Upper lobe of right lung (tissue), 1 donor: ENCODE results near the gene TMEM60. TPM values are rescaled to one million over a fixed set of nuclear protein-coding genes. Genes with fewer than 3 reads are reported as not detected.

Experiments
- ATAC-seq: fragments of 200-7000 bp; cut with Tn5 transposase; one replicate; pipeline ENCODE4 v1.9.1; 2020; ENCODE audit warnings: mild to moderate bottlenecking, moderate library complexity
- DNase-seq: peaks from one replicate; pipeline ENCODE4 v3.0.0-alpha.2; 2020
- H3K27ac ChIP-seq: fragments of 200-600 bp; one replicate; pipeline ENCODE4 v1.8.0; 2022
- H3K27me3 ChIP-seq: fragments of 200-600 bp; one replicate; pipeline ENCODE4 v1.8.0; 2022; ENCODE audit warnings: mild to moderate bottlenecking
- H3K36me3 ChIP-seq: fragments of 200-600 bp; one replicate; pipeline ENCODE4 v1.8.0; 2022
- H3K4me1 ChIP-seq: fragments of 200-600 bp; one replicate; pipeline ENCODE4 v1.8.0; 2022
- H3K4me3 ChIP-seq: fragments of 200-600 bp; one replicate; pipeline ENCODE4 v1.8.0; 2022; ENCODE audit warnings: mild to moderate bottlenecking
- H3K9me3 ChIP-seq: fragments of 200-600 bp; one replicate; pipeline ENCODE4 v1.8.0; 2022
- intact Hi-C: fragments of 100-400 bp; cut with DNase I; formaldehyde crosslinking; loops from one replicate; pipeline ENCODE4 v1.11.0; 2022
- total RNA-seq: library from RNA; stranded (reverse); fragmentation: NEBNext Ultra II Directional; extraction: Animal tissue kit (Norgen Biotek cat#: 25700); gene quantifications from one replicate; pipeline ENCODE4 v1.2.1, GENCODE V29; 2021
- TF ChIP-seq, protein P1 (sequence below): fragments of 200-600 bp; IDR thresholded peaks from one replicate; pipeline ENCODE4 v1.8.0; 2022; ENCODE audit warnings: antibody characterized with exemption
- donor health status: DM: no; HTN: yes; CAD: no; lungs with severe emphysema.

The TMEM60 gene
- total RNA-seq, 1 donor from 2014 or later: 22.8 TPM

DNA sequence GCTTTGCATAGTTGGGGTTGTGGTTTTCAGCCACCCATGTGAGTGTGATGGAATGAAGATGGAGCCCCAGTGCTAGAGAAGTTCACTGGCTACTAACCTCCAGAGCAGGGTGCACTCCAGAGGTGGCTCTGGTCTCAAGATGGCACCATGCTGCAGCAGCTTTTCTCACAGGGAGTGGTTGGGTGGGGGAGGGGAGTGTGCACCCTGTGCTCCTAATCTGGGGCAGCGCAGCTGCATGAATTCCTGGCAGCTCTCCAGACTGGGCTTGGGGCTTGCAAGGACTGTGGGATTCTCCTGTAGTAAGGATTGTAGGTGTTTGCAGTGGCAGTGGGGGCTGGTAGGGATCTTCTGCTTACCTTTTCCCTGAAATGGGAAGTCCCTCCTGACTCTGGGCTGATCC is 24.0 kb upstream of the TMEM60 start:
- intact Hi-C loops: no loop called here
- Histone ChIP-seq H3K36me3 (no peaks in the 10 kb centered on the region), H3K27ac (no peak overlapping the region), H3K9me3 (peaks cover 39% of the 10 kb centered on the region), H3K4me1 (no peaks in the 10 kb centered on the region), H3K4me3 (no peak overlapping the region), H3K27me3 (no peaks in the 10 kb centered on the region)
- ATAC-seq (no peak), DNase-seq (no peak)
- TF ChIP-seq, protein P1, sequence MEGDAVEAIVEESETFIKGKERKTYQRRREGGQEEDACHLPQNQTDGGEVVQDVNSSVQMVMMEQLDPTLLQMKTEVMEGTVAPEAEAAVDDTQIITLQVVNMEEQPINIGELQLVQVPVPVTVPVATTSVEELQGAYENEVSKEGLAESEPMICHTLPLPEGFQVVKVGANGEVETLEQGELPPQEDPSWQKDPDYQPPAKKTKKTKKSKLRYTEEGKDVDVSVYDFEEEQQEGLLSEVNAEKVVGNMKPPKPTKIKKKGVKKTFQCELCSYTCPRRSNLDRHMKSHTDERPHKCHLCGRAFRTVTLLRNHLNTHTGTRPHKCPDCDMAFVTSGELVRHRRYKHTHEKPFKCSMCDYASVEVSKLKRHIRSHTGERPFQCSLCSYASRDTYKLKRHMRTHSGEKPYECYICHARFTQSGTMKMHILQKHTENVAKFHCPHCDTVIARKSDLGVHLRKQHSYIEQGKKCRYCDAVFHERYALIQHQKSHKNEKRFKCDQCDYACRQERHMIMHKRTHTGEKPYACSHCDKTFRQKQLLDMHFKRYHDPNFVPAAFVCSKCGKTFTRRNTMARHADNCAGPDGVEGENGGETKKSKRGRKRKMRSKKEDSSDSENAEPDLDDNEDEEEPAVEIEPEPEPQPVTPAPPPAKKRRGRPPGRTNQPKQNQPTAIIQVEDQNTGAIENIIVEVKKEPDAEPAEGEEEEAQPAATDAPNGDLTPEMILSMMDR: no peak

DNA sequence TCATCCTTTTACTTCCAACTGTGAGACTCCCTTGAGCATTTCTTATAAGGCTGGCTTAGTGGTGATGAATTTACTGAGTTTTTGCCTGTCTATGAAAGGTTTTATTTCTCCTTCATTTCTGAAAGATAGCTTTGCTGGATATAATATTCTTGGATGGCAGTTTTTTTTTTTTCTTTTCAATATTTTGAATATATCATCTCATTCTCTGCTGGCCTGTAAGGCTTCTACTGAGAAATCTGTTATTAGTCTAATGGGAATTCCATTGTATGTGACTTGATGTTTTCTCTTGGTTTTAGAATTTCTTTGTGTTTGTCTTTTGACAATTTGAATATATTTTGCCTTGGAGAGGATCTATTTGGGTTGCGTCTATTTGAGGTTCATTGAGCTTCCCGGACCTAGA is 22.7 kb upstream of the TMEM60 start:
- no peaks in the 10 kb centered on the region for H3K4me1 ChIP-seq
- TF ChIP-seq, protein P1: no peak
- no peak overlapping the region for H3K27ac ChIP-seq
- intact Hi-C loops: no loop called here
- ATAC-seq (no peak), DNase-seq (no peak)
- peaks cover 33% of the 10 kb centered on the region for H3K9me3 ChIP-seq
- H3K27me3 ChIP-seq: no peaks in the 10 kb centered on the region
- H3K4me3 ChIP-seq: no peak overlapping the region
- no peaks in the 10 kb centered on the region for H3K36me3 ChIP-seq

DNA sequence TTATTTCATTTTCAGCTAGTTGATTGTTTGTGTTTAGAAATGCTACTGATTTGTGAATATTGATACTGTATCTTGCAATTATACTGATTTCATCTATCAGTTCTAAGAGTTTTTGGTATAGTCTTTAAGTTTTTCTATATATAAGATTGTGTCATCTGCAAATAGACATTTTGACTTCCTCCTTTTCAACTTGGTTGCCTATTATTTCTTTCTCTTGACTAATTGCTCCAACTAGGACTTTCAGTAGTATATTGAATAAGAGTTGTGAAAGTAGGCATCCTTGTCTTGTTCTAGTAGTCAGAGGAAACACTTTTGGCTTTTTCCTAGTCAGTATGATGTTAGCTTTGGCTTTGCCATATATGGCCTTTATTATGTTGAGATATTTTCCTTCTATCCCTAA is 20.8 kb upstream of the TMEM60 start:
- peaks cover 33% of the 10 kb centered on the region for H3K9me3 ChIP-seq
- TF ChIP-seq, protein P1: no peak
- no peaks in the 10 kb centered on the region for H3K4me1 ChIP-seq
- H3K27me3 ChIP-seq: no peaks in the 10 kb centered on the region
- H3K4me3 ChIP-seq: no peak overlapping the region
- ATAC-seq (no peak), DNase-seq (no peak)
- intact Hi-C loops: no loop called here
- H3K27ac ChIP-seq: no peak overlapping the region
- H3K36me3 ChIP-seq: no peaks in the 10 kb centered on the region

GRCh38 chr7:77813180-77813579 is 14.9 kb upstream of the TMEM60 start:
- ATAC-seq: no peak
- Histone ChIP-seq H3K4me3 (no peak overlapping the region), H3K27me3 (no peaks in the 10 kb centered on the region), H3K36me3 (no peaks in the 10 kb centered on the region), H3K4me1 (no peaks in the 10 kb centered on the region), H3K9me3 (peaks cover 6% of the 10 kb centered on the region), H3K27ac (no peak overlapping the region)
- TF ChIP-seq, protein P1: no peak
- intact Hi-C loops: no loop called here
- no peak for DNase-seq

DNA sequence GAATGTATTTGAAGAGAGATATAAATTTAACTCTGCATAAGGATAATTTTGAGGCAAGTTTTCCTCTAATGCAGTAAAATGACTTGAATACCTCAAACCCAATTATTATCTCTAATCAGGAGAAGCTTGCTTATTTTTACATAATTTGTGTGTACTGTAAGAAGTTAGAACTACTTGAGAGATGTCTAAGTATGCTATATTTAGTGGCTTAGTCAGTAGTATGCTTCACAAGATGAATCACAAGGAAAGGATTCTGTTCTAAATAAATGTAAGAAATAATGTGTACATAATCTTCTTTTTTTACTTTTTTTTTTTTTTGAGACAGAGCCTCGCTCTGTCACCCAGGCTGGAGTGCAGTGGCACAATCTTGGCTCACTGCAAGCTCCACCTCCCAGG is 14.1 kb upstream of the TMEM60 start:
- no peak overlapping the region for H3K27ac ChIP-seq
- TF ChIP-seq, protein P1: no peak
- intact Hi-C loops: no loop called here
- no peak for ATAC-seq
- peaks cover 2% of the 10 kb centered on the region for H3K9me3 ChIP-seq
- H3K4me3 ChIP-seq: no peak overlapping the region
- H3K36me3 ChIP-seq: no peaks in the 10 kb centered on the region
- no peak for DNase-seq
- no peaks in the 10 kb centered on the region for H3K27me3 ChIP-seq
- H3K4me1 ChIP-seq: no peaks in the 10 kb centered on the region
